GM18909 (cell line): Measurements from ENCODE around the gene TAF1C.
A peak's percentile ranks its signal among the peaks of the same experiment; 100 is the strongest.
"Not testable (repeated sequence)": the region's sequence is repeated elsewhere in the genome, so short reads cannot be mapped to it uniquely, and the experiment has no call there.

Experiments used
- ATAC-seq: cut with Tn5 transposase; IDR thresholded peaks from one replicate; pipeline ENCODE4 v1.9.1; 2021; ENCODE audit warnings: mild to moderate bottlenecking; ENCODE audit not compliant: unreplicated experiment, poor library complexity

Gene TAF1C, protein sequence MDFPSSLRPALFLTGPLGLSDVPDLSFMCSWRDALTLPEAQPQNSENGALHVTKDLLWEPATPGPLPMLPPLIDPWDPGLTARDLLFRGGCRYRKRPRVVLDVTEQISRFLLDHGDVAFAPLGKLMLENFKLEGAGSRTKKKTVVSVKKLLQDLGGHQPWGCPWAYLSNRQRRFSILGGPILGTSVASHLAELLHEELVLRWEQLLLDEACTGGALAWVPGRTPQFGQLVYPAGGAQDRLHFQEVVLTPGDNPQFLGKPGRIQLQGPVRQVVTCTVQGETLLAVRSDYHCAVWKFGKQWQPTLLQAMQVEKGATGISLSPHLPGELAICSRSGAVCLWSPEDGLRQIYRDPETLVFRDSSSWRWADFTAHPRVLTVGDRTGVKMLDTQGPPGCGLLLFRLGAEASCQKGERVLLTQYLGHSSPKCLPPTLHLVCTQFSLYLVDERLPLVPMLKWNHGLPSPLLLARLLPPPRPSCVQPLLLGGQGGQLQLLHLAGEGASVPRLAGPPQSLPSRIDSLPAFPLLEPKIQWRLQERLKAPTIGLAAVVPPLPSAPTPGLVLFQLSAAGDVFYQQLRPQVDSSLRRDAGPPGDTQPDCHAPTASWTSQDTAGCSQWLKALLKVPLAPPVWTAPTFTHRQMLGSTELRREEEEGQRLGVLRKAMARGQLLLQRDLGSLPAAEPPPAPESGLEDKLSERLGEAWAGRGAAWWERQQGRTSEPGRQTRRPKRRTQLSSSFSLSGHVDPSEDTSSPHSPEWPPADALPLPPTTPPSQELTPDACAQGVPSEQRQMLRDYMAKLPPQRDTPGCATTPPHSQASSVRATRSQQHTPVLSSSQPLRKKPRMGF

DNA sequence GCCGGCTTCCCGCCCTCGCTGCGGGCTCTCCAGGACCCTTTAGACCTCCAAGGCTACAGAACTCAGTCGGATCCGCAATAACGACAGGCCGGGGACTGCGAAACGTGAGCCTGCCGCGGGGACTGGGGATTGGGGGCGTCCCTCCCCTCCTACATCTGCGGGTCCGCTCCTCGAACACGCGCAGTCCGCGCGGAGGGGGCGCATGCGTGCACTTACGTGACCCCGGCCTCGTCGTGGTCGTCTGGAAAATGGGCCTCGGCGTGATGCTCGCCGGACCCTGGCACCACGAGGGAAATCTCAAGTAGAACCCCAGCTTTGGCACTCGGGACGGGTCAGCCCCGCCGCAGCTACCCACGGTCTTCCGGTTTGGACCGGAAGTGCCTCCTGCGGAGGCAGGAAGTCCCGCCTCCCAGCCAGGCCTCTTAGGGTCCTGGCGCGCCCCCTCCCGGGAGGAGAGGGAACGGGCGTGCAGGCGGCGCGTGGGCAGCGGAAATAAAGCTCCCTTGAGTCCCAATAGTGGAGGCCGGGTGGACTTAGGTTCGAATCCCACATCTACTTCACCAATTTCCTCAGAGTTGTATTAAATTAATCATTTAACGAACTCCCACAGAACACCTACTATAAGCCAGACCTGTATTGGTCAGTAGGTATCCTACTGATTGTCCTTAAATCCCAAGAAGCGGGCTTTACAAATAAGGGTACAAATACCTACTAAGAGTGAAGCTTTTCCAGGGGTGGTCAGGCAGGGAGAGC lies at the start of gene TAF1C:
Gene TAF1C (minus strand): TSS at position 373 of the 753 bp plus-strand sequence. CDS start 2,069 bp downstream, outside the sequence.
- ATAC-seq, result peak; percentile 96

DNA sequence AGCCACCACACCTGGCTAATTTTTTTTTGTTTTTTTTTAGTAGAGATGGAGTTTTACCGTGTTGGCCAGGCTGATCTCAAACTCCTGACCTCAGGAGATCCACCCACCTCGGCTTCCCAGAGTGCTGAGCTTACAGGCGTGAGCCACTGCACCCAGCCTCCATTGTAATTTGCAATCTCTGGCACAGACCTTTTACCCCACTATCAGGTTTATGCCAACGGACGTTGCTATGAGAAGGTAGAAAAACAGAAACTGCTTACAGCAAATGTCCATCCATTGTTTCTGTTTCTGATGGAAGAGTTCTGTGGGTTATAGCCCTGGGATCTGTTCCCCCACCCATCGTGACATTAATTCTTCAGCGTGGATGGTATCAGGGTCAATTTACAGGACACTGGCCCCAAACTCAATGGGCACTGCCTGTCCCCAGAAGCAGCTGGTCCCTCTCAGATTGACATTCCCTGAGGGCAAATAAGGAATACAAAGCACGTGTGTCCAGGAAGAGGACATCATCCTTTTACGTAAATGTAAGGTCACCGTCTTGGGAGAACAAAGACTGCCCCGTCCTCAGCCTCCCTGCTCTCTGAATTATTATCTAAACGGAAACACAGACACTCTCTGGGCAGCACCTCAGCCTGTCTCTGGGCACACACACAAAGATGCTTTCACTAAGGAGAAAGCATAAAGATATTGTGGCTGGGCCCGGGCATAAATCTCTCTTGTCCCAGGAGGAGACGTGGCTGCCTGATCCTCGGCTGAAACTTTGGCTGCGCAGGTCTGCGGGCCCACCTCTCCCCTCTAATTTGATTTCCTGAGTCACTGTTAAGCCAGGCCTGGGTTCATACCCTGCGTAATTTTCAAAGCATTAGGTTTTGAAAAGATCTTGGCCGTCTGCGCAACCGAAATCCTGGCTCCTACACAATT lies 47.7 kb upstream of the TAF1C start:
- no peak for ATAC-seq

DNA sequence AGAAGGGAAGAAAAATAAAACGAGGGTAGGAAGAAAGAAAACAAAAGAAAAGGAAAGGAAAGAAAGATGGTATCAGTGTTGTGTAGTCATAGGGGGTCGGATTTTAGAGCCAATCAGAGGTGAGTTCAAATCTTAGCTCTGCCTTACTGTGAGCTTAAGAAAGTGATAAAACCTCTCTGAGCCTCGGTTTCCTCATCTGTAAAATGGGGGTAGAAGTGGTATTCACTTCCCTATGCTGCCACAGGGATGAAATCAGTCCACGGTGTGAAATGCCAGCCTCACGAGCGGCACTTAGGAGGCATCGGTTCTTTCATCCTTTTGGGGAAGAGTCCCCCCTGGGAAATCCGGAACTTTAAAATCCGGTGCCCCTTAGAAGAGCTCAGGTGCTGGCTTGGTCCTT lies 46.9 kb upstream of the TAF1C start:
- ATAC-seq, result no peak

DNA sequence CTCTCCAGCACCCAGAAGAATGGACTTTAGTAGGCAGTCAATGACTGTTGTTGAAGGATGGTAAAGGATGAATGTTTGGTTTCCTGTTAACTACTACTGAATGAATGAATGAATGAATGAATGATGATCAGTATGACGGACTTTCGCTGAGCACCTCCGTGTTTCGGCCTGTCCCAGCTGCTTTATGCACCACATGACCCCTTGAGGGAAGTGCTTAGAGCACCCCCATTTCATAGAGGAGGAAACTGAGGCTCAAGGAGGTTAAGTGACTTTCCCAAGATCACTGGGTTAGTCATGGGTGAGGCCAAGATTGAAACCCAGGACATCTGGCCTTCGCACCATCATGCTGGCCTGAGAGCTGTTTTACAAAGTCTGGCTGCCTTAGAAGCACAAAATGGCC lies 46.1 kb upstream of the TAF1C start:
- no peak for ATAC-seq

DNA sequence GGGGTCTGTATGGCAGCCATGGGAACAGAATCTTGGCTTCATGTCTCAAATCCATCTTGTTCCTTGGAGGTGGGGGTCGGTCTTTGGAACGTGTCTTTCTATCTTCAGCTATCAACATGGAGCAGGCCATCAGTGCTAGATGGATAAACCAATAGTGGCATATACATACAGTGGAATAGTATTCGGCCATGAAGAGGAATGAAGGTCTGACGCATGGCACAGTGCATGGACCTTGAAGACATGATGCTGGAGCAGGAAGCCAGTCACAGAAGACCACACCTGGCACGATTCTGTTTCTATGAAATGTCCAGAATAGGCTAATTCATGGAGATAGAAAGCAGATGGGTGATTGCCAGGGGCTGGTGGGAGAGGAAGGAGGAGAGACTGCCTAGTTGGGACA lies 45.2 kb upstream of the TAF1C start:
- ATAC-seq, result no peak

DNA sequence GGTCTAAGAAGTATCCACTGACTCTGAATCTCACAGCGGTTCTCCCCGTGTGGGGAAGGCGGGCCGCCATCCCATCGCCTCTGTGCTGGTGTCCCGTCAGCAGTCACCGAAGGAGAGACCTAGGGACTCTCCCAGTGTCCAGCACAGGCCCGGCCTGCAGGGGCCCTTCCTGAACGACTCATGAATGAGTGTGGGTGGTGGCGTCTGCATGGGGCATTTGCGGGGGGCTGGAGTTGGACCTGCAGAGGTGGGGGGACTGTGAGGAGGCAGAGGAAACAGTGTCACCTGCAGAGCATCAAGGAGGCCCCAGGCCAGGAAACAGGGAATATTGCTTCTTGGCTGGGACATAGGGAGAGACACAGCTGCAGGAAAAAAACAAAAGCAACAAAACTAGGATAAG lies 42.6 kb upstream of the TAF1C start:
- ATAC-seq, result no peak

DNA sequence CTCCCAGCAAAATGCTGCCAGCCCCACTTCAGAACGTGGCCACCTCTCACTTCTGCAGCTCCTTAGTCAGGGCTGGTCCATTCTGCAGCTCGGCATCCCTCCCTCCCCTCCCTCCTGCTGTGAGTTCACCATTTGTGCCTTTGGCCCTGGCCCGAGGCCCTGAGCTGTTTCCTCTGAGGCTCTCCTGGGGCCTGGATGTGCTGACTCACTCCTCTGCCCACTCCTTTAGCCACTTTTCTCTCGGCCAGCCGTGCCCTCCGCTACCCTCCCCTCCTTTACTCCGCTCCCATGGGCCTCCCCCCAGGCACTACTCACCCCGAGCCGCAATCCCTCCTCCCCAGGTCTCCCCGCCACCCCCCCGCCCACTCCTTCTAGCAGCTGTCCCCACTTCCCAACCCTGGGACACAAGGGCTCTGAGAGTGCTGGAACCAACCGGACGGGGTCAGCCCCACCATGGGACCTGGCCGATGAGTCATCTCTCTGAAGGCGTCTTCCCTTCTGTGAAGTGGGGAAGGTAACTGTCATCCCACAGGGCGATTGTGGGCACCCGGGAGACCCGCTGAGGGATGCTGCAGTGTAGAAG lies 41.5 kb upstream of the TAF1C start:
- ATAC-seq, result no peak

DNA sequence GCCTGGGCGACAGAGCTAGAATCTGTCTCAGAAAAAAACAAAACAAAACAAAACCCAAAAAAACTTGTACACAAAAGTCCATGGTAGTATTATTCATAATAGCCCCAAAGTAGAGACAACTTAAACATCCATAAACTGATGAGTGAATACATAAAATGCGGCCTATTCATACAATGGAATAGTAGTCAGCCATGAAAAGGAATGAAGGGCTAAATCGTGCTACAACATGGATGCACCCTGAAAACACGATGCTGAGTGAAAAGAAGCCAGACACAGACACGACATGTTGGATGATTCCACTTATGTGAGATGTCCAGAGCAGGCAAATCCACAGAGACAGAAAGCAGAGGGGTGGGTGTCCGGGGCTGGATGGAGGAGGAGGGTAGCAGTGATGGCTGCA lies 40.7 kb upstream of the TAF1C start:
- no peak for ATAC-seq

DNA sequence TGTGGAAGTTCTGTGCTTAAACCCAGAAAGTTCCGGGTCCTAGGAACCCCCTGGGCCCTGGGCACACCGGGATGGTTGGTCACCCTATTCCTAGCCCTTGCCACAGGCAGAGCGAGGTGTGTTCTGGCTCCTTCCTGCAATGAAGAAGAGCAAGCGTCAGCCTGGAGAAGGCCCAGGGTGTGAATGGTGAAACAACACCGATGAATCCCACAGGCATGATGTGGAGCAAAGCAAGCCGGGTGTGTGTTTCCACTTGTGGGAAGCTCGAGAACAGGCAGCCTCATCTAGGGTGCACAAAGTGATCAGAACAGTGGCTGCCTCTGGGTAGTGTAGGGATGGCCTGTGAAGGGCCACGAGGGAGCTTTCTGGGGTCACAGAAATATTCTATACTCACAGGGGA lies 39.2 kb upstream of the TAF1C start:
- ATAC-seq, result no peak

DNA sequence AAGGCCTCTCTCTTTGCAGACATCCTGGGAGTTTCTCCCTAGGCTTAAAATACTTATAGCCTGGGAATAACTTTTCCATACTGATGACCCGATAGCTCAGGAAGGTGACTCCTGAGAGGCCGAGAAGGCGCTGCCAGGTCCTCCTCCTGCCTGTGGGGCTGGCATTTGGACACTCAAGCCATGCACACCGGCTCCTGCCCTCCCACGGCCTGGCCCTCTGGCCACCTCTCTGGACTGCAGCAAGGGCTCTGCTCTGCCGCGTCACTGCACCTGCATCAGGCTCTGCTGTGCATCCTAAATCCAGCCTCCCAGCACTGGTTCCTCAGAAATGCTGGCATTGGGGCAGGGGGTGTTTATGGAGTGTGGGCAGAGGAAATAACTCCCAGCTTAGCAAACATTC lies 38.7 kb upstream of the TAF1C start:
- ATAC-seq, result no peak

DNA sequence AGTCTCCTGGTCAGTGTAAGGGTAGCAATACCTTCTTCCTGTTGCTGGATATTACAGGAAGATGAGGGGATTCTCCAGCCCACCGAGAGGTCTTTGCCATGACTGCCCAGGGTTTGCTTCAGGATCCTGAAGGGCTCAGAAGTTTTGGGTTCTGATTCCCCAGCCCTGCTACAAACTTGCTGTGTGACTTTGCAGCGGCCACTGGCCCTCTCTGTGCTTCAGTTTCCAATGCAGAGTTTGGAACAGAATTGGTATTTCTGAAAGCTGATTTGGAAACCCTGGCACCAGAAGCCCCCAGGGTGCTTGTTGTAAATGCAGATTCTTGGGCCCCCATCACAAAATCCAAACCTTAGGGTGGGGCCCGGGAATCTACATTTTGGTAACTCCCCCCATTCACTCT lies 38.3 kb upstream of the TAF1C start:
- no peak for ATAC-seq

DNA sequence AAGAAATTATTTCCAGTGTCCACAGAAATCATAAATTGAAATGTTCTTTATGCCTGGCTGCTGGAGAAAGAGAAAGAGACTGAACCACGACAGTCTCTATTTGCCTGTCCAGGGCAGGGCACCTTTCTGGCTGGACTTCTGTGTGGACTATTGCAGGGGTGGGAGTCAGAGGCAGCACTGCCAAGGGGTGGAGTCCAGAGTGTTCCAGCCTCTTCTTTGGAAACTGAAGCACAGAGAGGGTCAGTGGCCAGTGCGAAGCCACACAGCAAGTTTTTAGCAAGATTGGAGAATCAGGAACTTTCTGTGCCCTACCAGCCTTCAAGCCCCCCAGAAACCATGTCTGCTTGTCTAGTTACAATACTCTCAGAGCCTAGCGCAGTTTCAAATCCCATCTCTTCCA lies 37.7 kb upstream of the TAF1C start:
- no peak for ATAC-seq

DNA sequence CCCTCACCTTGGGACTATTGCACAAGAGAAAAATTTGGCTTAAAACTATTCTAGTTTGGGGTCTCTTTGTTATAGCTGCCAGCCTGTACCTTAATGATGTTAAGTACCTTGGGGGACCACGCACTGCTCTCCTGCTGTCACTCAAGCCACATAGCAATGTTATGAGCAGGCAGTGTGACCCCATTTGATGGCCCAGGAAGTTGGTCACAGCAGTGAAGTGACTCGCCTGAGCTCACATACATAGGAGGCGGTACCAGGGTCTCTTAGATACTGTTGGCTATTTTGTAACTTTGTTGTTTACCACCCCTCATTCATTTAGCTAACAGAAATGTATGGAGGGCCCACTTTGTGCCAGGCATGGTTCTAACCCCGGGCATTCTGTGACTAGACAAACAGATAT lies 36.6 kb upstream of the TAF1C start:
- no peak for ATAC-seq

DNA sequence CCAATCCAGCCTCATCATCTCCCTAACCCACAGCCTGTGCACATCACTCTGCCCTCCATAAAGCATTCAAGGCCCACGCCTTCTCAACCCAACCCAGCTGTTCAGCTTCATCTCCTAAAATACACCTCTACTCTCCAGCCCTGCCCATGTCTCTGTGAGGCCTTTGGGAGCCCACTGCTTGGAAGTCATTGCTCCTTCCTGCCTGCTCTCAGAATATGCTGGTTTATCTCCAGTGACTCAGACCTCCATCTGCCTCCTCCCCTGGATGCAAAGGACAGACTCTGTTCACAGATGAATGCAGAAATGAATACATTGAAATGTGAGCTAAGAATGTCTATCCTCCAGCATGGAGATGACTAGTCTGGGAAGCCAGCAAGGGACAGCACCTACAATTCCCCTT lies 34.0 kb upstream of the TAF1C start:
- ATAC-seq, result no peak

DNA sequence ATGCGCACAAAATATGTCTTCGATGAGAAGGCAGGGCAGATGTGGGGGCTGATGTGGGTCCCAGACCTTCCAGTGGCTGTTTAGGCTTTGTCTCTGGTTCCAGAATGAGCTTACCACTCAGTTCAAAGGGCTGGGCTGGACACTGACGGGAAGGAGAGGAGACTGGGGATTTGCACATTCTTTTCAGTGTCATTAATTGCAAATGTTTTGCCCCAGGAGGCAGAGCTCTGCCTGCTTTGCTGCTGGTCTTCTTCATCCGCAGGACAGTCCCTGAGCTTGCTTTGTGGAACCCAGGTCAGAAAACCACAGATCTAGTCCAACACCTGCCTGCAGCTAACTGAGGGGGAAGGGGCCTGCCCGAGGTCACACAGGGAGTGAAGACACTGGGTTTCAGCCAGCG lies 32.1 kb upstream of the TAF1C start:
- no peak for ATAC-seq

DNA sequence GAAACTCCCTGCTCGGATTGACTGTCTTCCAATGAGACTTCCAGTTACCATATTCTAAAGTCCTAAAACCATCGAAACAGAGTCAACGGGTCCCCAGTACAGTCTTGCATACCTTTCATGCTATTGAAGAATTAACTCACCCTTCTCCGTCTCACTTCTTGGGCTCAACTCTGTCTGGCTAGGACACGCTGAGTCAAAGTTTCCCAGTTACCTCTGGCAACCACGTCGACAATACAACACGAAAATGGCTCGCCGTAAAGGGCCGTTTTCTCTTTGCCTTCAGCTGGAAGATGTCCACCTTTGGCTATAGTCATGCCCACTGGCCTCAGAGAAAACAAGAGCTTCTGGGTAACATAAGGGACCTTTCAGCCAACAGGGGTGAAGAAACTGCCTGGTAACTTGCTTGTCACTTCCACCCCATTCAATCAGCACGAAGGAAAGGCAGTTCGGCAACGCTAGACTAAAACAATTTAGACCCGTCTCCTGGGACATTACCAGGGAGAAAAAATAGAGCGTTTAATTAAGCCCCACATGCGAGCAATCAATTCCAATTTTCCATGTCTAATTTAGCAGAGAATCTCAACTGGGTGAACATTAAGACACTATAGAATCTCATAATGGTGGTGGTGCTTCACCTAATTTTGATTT lies 31.4 kb upstream of the TAF1C start:
- no peak for ATAC-seq

DNA sequence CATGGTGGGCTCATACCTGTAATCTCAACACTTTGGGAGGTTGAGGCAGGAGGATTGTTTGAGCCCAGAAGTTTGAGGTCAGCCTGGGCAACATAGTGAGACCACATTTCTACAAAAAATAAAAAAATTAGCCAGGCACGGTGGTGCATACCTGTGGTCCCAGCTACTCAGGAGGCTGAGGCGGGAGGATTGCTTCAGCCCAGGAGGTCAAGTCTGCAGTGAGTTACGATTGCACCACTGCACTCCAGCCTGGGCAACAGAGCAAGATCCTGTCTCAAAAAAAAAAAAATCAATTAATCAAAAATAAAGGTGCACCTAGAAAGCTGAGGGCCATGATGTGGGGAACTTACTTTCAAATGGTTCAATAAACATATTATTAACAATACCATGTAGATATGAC lies 29.3 kb upstream of the TAF1C start:
- not testable (repeated sequence) for ATAC-seq

DNA sequence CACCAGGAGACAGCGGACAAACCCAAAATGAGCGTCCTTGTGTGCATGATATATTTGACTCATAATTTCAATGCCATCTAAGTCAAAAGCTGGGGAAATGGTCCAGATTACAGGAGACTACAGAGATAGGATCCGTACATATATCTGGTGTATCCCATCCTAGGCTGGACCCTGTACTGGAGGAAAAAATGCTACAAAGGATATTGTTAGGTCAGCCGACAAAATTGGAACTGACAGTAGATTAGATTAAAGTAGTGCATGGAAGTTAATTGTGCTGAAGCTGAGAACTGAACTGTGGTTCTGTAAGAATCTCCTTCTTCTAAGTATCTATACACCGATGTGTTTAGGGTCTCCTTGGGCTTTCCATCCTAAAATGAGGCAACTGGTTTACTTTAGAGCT lies 28.7 kb upstream of the TAF1C start:
- ATAC-seq, result no peak

DNA sequence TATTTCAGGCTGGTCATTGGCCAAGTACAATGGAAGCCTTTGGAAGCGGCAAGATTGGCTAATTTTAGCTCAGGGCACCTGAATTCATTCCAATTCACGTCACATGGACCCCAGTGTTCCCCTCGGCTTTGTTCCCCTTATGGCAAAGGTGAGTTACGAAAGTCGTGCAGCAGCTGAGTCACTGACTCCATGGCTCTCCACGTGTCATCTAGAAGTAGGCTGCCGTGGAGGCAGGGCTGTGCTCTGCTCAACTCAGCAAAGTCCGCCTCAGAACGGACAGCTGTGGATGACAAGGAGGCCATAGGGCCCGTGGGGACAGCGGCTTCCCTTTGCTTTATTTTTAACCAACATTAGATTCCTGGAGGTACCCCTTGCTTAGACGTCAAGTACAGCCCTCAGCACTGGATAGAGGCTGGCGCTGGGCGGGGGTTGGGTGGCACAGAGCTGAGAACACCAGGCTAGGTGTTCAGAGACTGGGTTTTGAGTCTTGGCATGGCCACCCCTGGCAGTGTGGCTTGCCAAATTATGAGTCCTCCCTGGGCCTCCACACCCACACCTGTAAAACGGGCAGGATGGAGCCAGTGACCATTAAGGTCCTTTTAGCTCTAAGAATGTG lies 27.7 kb upstream of the TAF1C start:
- no peak for ATAC-seq
